ENCODE measurements around the gene HTATIP2. TPM values are rescaled to one million over a fixed set of nuclear protein-coding genes. Genes with fewer than 3 reads are reported as not detected.
A peak's percentile ranks its signal among the peaks of the same experiment; 100 is the strongest.

The HTATIP2 gene
- total and polyA plus RNA-seq, 9 of the 15 experiments (the other 6 are each of a cell fraction or from before 2014, with no cell fraction given), result 48.3 to 90.9 (median 64.4) TPM

DNA sequence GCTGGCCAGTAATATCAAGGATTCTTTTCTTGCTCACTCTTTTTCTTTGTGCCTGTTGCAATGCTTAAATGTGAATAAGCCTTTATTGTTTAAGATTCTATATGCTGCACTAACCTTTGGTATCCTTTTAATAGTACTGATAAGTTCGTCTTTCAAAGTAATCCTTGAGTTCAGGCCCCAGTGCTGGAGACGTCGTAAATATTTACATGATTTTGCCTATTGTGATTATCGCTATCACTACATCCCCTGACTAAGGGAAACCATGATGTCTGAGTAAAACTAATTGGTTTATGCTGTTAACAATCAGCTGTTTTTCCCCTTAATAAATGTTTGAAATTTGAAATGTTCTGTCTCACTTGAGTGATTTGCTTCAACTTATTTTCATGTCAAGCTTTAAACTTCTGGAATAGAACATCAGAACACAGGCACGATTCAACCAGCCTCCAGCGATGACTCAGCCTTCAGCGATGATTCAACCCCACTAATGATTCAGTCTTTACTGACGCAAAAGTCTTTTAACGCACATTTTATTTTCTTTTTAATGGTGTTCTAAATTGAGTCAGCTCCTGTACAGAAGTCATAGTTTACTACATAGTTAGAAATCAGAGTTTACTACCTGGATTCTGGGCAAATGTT is 3.9 kb downstream of the HTATIP2 start (continued):
- TF ChIP-seq CBX8 (IDR thresholded peaks at IDR 0.05; ENCODE audit: borderline replicate concordance, extremely low read depth, low read depth, low read length, poor library complexity, severe bottlenecking) (no peak), MGA (IDR thresholded peaks at IDR 0.05) (peak; percentile 38; the same call in 1 of the 2 replicates), EZH2 (IDR thresholded peaks at IDR 0.05; ENCODE audit: borderline replicate concordance, low read depth, low read length) (no peak), RFX1 (IDR thresholded peaks at IDR 0.05) (0 out of 2 replicates have a peak, but pooled peaks have one; percentile 38), SRSF7 (optimal IDR thresholded peaks at IDR 0.05; ENCODE audit: low read depth, low read length) (no peak)
- TF ChIP-seq, protein P1, sequence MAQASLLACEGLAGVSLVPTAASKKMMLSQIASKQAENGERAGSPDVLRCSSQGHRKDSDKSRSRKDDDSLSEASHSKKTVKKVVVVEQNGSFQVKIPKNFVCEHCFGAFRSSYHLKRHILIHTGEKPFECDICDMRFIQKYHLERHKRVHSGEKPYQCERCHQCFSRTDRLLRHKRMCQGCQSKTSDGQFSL (CRISPR knock-in tag; IDR thresholded peaks at IDR 0.05), result no peak
- TF ChIP-seq, protein P1 (tag; IDR thresholded peaks at IDR 0.05), result no peak
- TF ChIP-seq, protein P2, sequence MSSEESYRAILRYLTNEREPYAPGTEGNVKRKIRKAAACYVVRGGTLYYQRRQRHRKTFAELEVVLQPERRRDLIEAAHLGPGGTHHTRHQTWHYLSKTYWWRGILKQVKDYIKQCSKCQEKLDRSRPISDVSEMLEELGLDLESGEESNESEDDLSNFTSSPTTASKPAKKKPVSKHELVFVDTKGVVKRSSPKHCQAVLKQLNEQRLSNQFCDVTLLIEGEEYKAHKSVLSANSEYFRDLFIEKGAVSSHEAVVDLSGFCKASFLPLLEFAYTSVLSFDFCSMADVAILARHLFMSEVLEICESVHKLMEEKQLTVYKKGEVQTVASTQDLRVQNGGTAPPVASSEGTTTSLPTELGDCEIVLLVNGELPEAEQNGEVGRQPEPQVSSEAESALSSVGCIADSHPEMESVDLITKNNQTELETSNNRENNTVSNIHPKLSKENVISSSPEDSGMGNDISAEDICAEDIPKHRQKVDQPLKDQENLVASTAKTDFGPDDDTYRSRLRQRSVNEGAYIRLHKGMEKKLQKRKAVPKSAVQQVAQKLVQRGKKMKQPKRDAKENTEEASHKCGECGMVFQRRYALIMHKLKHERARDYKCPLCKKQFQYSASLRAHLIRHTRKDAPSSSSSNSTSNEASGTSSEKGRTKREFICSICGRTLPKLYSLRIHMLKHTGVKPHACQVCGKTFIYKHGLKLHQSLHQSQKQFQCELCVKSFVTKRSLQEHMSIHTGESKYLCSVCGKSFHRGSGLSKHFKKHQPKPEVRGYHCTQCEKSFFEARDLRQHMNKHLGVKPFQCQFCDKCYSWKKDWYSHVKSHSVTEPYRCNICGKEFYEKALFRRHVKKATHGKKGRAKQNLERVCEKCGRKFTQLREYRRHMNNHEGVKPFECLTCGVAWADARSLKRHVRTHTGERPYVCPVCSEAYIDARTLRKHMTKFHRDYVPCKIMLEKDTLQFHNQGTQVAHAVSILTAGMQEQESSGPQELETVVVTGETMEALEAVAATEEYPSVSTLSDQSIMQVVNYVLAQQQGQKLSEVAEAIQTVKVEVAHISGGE (CRISPR knock-in tag; IDR thresholded peaks at IDR 0.05), result 0 out of 6 replicates have a peak, but pooled peaks of 1 of the 3 experiments have one; percentile 35

Measured in K562 (cell line).